Neural cell (in vitro differentiated cells): ENCODE results near the gene BMPR2. TPM values are rescaled to one million over a fixed set of nuclear protein-coding genes. Genes with fewer than 3 reads are reported as not detected.

Source experiments
- H2AFZ ChIP-seq: fragments of 200-600, 300-800 bp; sonication (generic), shearing (Covaris generic); 2 replicates; pipeline ENCODE4 v1.6.0; 2014; ENCODE audit warnings: low read depth, mild to moderate bottlenecking, antibody characterized with exemption, low read length, moderate library complexity
- H3F3A ChIP-seq: fragments of 200-600 bp; shearing (Covaris generic); 2 replicates; pipeline ENCODE4 v1.6.1; 2016; ENCODE audit warnings: mild to moderate bottlenecking, moderate library complexity, mixed read lengths, antibody characterized with exemption, low read length; ENCODE audit not compliant: insufficient read depth, poor library complexity, severe bottlenecking
- H3K27ac ChIP-seq: fragments of 200-600, 300-800 bp; sonication (generic), shearing (Covaris generic); 2 replicates; pipeline ENCODE4 v1.5.1; 2014; ENCODE audit warnings: mild to moderate bottlenecking, low read length, moderate library complexity
- H3K27me3 ChIP-seq: fragments of 300-800, 200-600 bp; sonication (generic), shearing (Covaris generic); 2 replicates; pipeline ENCODE4 v1.6.0; 2014; ENCODE audit warnings: mild to moderate bottlenecking, low read depth, low read length, moderate library complexity; ENCODE audit not compliant: insufficient read depth
- H3K36me3 ChIP-seq: fragments of 300-800, 200-600 bp; sonication (generic), shearing (Covaris generic); 2 replicates; pipeline ENCODE4 v1.5.1; 2014; ENCODE audit warnings: mild to moderate bottlenecking, antibody characterized with exemption, low read length, moderate library complexity; ENCODE audit not compliant: insufficient read depth
- H3K4me2 ChIP-seq: fragments of 300-800, 200-600 bp; sonication (generic), shearing (Covaris generic); 2 replicates; pipeline ENCODE4 v1.6.0; 2014; ENCODE audit warnings: mild to moderate bottlenecking, low read length
- H3K4me3 ChIP-seq: fragments of 300-800, 200-600 bp; sonication (generic), shearing (Covaris generic); 2 replicates; pipeline ENCODE4 v1.5.1; 2014; ENCODE audit warnings: mild to moderate bottlenecking, low read length, moderate library complexity
- H3K79me2 ChIP-seq: fragments of 200-600 bp; shearing (Covaris generic); replicated peaks from 2 replicates; pipeline ENCODE4 v1.6.0; 2014; ENCODE audit warnings: mild to moderate bottlenecking, low read length, moderate library complexity; ENCODE audit not compliant: insufficient read depth
- H3K9ac ChIP-seq: fragments of 300-800, 200-600 bp; sonication (generic), shearing (Covaris generic); 2 replicates; pipeline ENCODE4 v1.6.1; 2016; ENCODE audit warnings: mild to moderate bottlenecking, low read length, mixed read lengths
- H3K9me2 ChIP-seq: fragments of 200-600 bp; shearing (Covaris generic); 2 replicates; pipeline ENCODE4 v1.6.1; 2016; ENCODE audit warnings: mild to moderate bottlenecking, low read length, mixed read lengths; ENCODE audit not compliant: insufficient read depth
- H3K9me3 ChIP-seq: fragments of 200-600, 300-800 bp; sonication (generic), shearing (Covaris generic); 2 replicates; pipeline ENCODE4 v1.6.1; 2016; ENCODE audit warnings: mild to moderate bottlenecking, mixed run types, low read length, moderate library complexity, mixed read lengths
- H4K20me1 ChIP-seq: fragments of 200-600 bp; shearing (Covaris generic); 2 replicates; pipeline ENCODE4 v1.6.1; 2016; ENCODE audit warnings: mild to moderate bottlenecking, mixed run types; ENCODE audit not compliant: insufficient read depth
- CTCF ChIP-seq: fragments of 450-650 bp; IDR thresholded peaks from 2 replicates; pipeline ENCODE4 v1.5.1; 2014; ENCODE audit warnings: antibody characterized with exemption, mild to moderate bottlenecking, moderate library complexity; ENCODE audit not compliant: poor library complexity, severe bottlenecking
- EP300 ChIP-seq: fragments of 450-650 bp; conservative IDR thresholded peaks from 2 replicates; pipeline ENCODE4 v1.6.1; 2014; ENCODE audit warnings: antibody characterized with exemption, mild to moderate bottlenecking, moderate library complexity; ENCODE audit not compliant: poor library complexity, severe bottlenecking
- EZH2 ChIP-seq: fragments of 200-600, 300-800 bp; shearing (Covaris generic), sonication (generic); IDR thresholded peaks from 2 replicates; pipeline ENCODE4 v1.6.1; 2014; ENCODE audit warnings: antibody characterized with exemption, low read length, borderline replicate concordance, mild to moderate bottlenecking; ENCODE audit not compliant: insufficient read depth, poor library complexity, severe bottlenecking
- MXI1 ChIP-seq: fragments of 450-650 bp; conservative IDR thresholded peaks from 2 replicates; pipeline ENCODE4 v1.6.1; 2014; ENCODE audit warnings: antibody characterized with exemption, mild to moderate bottlenecking; ENCODE audit not compliant: poor library complexity, severe bottlenecking
- POLR2AphosphoS5 ChIP-seq: IDR thresholded peaks from 2 replicates; pipeline ENCODE4 v1.6.1; 2012
- RAD21 ChIP-seq: fragments of 450-650 bp; conservative IDR thresholded peaks from 2 replicates; pipeline ENCODE4 v1.6.1; 2014; ENCODE audit warnings: antibody characterized with exemption, mild to moderate bottlenecking, moderate library complexity
- SMC3 ChIP-seq: fragments of 450-650 bp; conservative IDR thresholded peaks from 2 replicates; pipeline ENCODE4 v1.6.1; 2014; ENCODE audit warnings: antibody characterized with exemption, mild to moderate bottlenecking, moderate library complexity; ENCODE audit not compliant: poor library complexity
- TAF1 ChIP-seq: IDR thresholded peaks from 2 replicates; pipeline ENCODE4 v1.6.1; 2012; ENCODE audit warnings: low read depth
- polyA plus RNA-seq: library from polyadenylated mRNA; depleted of rRNA; stranded (reverse); fragments of >200 nt; gene quantifications from 2 replicates; pipeline ENCODE4 v1.2.3, GENCODE V29; 2014
- TF ChIP-seq, protein P1 (sequence below): IDR thresholded peaks from 2 replicates; pipeline ENCODE4 v1.6.1; 2012; ENCODE audit warnings: borderline replicate concordance

BMPR2 gene
- polyA plus RNA-seq, 1 donor from 2014 or later: 18.4 TPM

- no peak for TF ChIP-seq MXI1
- TF ChIP-seq EP300: no peak
- TF ChIP-seq SMC3: no peak
- TF ChIP-seq TAF1: no peak
- TF ChIP-seq EZH2: no peak
- TF ChIP-seq RAD21: no peak
- no peak for TF ChIP-seq POLR2AphosphoS5
- no peak for TF ChIP-seq CTCF
- TF ChIP-seq, protein P1, sequence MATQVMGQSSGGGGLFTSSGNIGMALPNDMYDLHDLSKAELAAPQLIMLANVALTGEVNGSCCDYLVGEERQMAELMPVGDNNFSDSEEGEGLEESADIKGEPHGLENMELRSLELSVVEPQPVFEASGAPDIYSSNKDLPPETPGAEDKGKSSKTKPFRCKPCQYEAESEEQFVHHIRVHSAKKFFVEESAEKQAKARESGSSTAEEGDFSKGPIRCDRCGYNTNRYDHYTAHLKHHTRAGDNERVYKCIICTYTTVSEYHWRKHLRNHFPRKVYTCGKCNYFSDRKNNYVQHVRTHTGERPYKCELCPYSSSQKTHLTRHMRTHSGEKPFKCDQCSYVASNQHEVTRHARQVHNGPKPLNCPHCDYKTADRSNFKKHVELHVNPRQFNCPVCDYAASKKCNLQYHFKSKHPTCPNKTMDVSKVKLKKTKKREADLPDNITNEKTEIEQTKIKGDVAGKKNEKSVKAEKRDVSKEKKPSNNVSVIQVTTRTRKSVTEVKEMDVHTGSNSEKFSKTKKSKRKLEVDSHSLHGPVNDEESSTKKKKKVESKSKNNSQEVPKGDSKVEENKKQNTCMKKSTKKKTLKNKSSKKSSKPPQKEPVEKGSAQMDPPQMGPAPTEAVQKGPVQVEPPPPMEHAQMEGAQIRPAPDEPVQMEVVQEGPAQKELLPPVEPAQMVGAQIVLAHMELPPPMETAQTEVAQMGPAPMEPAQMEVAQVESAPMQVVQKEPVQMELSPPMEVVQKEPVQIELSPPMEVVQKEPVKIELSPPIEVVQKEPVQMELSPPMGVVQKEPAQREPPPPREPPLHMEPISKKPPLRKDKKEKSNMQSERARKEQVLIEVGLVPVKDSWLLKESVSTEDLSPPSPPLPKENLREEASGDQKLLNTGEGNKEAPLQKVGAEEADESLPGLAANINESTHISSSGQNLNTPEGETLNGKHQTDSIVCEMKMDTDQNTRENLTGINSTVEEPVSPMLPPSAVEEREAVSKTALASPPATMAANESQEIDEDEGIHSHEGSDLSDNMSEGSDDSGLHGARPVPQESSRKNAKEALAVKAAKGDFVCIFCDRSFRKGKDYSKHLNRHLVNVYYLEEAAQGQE: no peak
- Histone ChIP-seq H3K9ac (no peak overlapping the region), H3K27ac (no peak overlapping the region), H3K36me3 (no peaks in the 10 kb centered on the region), H2AFZ (no peak overlapping the region), H3K4me3 (no peak overlapping the region), H3K4me2 (no peak overlapping the region), H3K79me2 (no peaks in the 10 kb centered on the region), H3K27me3 (no peaks in the 10 kb centered on the region), H3F3A (no peaks in the 10 kb centered on the region), H3K9me2 (no peaks in the 10 kb centered on the region), H3K9me3 (no peaks in the 10 kb centered on the region), H4K20me1 (no peaks in the 10 kb centered on the region)
These were observed 223.8 kb downstream of the BMPR2 start for GRCh38 chr2:202599911-202600310.

DNA sequence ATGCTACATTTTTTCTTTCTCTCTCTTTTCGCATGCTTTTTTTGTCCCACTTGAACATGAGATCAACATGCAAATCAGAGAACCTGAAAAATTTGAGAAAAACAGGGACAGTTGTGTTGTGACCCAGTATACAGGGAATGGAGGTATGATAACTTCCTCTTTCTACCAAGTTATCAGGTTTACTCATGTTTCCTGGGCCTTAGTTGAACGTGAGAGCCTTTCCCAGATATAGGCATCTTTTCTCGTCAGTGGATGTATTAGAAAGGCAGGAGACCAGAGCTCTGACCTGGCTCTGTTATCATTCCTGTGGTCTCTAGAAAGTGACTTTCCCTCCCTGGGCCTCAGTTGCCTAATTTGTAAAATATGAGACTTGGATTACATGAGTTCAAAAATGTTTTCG is 228.6 kb downstream of the BMPR2 start:
- Histone ChIP-seq H3K27ac (no peak overlapping the region), H3F3A (peaks cover 6% of the 10 kb centered on the region), H3K4me3 (no peak overlapping the region), H3K9me3 (no peaks in the 10 kb centered on the region), H3K9ac (no peak overlapping the region), H3K9me2 (no peaks in the 10 kb centered on the region), H4K20me1 (no peaks in the 10 kb centered on the region), H3K4me2 (no peak overlapping the region), H3K36me3 (no peaks in the 10 kb centered on the region), H2AFZ (no peak overlapping the region), H3K79me2 (no peaks in the 10 kb centered on the region), H3K27me3 (no peaks in the 10 kb centered on the region)
- TF ChIP-seq EZH2 (no peak), TAF1 (no peak), MXI1 (no peak), POLR2AphosphoS5 (no peak), RAD21 (no peak), EP300 (no peak), SMC3 (no peak), CTCF (no peak)
- TF ChIP-seq, protein P1: no peak
